Measurements from ENCODE around the gene TRPM1. TPM values are rescaled to one million over a fixed set of nuclear protein-coding genes. Genes with fewer than 3 reads are reported as not detected.

The TRPM1 gene
- total RNA-seq, 1 donor from 2014 or later: not detected

- DNase-seq (ENCODE audit: extremely low spot score, unreplicated experiment): no peak
- no peaks in the 10 kb centered on the region for H3K36me3 Mint-ChIP-seq (ENCODE audit: unreplicated experiment)
- H3K4me1 Mint-ChIP-seq (ENCODE audit: unreplicated experiment): peaks cover 35% of the 10 kb centered on the region
- TF ChIP-seq, protein P1, sequence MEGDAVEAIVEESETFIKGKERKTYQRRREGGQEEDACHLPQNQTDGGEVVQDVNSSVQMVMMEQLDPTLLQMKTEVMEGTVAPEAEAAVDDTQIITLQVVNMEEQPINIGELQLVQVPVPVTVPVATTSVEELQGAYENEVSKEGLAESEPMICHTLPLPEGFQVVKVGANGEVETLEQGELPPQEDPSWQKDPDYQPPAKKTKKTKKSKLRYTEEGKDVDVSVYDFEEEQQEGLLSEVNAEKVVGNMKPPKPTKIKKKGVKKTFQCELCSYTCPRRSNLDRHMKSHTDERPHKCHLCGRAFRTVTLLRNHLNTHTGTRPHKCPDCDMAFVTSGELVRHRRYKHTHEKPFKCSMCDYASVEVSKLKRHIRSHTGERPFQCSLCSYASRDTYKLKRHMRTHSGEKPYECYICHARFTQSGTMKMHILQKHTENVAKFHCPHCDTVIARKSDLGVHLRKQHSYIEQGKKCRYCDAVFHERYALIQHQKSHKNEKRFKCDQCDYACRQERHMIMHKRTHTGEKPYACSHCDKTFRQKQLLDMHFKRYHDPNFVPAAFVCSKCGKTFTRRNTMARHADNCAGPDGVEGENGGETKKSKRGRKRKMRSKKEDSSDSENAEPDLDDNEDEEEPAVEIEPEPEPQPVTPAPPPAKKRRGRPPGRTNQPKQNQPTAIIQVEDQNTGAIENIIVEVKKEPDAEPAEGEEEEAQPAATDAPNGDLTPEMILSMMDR (IDR thresholded peaks at IDR 0.05): no peak
- H3K27ac Mint-ChIP-seq (ENCODE audit: unreplicated experiment): no peak overlapping the region
- no peak overlapping the region for H3K4me3 Mint-ChIP-seq (ENCODE audit: unreplicated experiment)
- no peaks in the 10 kb centered on the region for H3K9me3 Mint-ChIP-seq (ENCODE audit: unreplicated experiment)
- H3K27me3 Mint-ChIP-seq (ENCODE audit: unreplicated experiment): no peaks in the 10 kb centered on the region
Measured at GRCh38 chr15:31019986-31020385, 81.5 kb downstream of the TRPM1 start.

GRCh38 chr15:31017311-31017710 is 84.2 kb downstream of the TRPM1 start:
- Mint-ChIP-seq H3K4me3 (ENCODE audit: unreplicated experiment) (no peak overlapping the region), H3K27me3 (ENCODE audit: unreplicated experiment) (no peaks in the 10 kb centered on the region), H3K27ac (ENCODE audit: unreplicated experiment) (no peak overlapping the region), H3K4me1 (ENCODE audit: unreplicated experiment) (peaks cover 9% of the 10 kb centered on the region), H3K36me3 (ENCODE audit: unreplicated experiment) (peaks cover 4% of the 10 kb centered on the region), H3K9me3 (ENCODE audit: unreplicated experiment) (peaks cover 12% of the 10 kb centered on the region)
- TF ChIP-seq, protein P1 (IDR thresholded peaks at IDR 0.05): no peak
- no peak for DNase-seq (ENCODE audit: extremely low spot score, unreplicated experiment)

DNA sequence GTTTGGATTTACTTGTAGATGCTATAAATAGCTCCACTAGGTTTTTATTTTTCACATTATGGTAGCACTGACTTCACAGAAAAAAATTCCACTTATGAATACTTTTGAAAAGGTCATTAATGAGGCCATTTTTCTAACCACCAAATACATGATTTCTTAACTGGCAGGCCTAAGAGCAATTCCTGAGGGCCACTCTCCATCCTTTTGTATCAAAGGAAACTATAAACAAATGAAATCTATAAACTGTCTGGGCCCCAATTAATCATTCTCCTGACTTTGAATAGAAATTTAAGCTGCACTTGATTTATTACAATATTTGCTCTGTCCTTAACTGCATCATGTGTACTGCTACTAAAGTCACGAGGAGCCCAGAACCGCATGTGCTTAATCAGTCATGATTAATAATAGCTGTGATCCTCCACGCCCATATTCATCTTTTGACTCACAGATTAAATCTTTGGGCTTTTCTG is 85.0 kb downstream of the TRPM1 start:
- DNase-seq (ENCODE audit: extremely low spot score, unreplicated experiment): no peak
- TF ChIP-seq, protein P1 (IDR thresholded peaks at IDR 0.05): no peak
- H3K36me3 Mint-ChIP-seq (ENCODE audit: unreplicated experiment): peaks cover 4% of the 10 kb centered on the region
- peaks cover 9% of the 10 kb centered on the region for H3K4me1 Mint-ChIP-seq (ENCODE audit: unreplicated experiment)
- H3K4me3 Mint-ChIP-seq (ENCODE audit: unreplicated experiment): no peak overlapping the region
- H3K27me3 Mint-ChIP-seq (ENCODE audit: unreplicated experiment): no peaks in the 10 kb centered on the region
- H3K27ac Mint-ChIP-seq (ENCODE audit: unreplicated experiment): no peak overlapping the region
- peaks cover 17% of the 10 kb centered on the region for H3K9me3 Mint-ChIP-seq (ENCODE audit: unreplicated experiment)

GRCh38 chr15:31014608-31014925 is 87.0 kb downstream of the TRPM1 start:
- H3K9me3 Mint-ChIP-seq (ENCODE audit: unreplicated experiment): peaks cover 17% of the 10 kb centered on the region
- peaks cover 9% of the 10 kb centered on the region for H3K4me1 Mint-ChIP-seq (ENCODE audit: unreplicated experiment)
- H3K27me3 Mint-ChIP-seq (ENCODE audit: unreplicated experiment): no peaks in the 10 kb centered on the region
- H3K27ac Mint-ChIP-seq (ENCODE audit: unreplicated experiment): no peak overlapping the region
- no peak for DNase-seq (ENCODE audit: extremely low spot score, unreplicated experiment)
- TF ChIP-seq, protein P1 (IDR thresholded peaks at IDR 0.05): no peak
- H3K4me3 Mint-ChIP-seq (ENCODE audit: unreplicated experiment): no peak overlapping the region
- peaks cover 4% of the 10 kb centered on the region for H3K36me3 Mint-ChIP-seq (ENCODE audit: unreplicated experiment)

DNA sequence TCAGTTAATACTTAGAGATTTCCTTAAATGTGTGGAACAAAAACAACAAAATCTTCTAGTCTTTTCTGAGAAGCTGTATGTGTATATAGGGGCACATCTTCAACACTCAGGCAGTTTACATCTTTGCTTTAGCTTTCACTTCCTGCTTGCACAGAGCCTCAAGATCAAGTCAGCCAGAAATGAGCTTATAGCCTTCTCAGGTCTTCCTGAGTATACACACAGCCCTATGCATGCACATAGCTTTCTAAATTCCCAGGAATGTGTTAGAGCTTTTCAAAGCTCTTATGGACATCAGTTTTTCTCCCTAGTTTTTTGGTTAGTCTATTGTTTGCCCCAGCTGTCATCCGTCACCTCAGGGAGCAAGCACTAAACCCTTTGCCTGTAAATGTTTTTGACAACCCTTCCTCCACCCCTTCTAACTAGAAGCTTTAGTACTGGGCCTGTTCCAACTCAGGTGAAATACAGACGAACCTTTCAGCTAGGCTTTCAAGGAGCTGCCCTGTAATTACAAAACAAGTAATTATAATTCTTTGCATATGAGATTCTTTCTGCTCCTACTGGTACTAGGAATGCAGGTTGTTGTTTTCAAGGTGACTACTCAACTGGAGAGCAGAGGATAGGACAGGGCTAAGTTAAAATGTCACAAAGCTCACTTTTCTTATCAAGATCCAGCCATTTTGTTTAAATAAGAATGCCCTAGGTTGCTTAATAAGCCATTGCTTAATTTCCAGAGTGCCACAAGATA is 87.5 kb downstream of the TRPM1 start:
- DNase-seq (ENCODE audit: extremely low spot score, unreplicated experiment): no peak
- Mint-ChIP-seq H3K4me1 (ENCODE audit: unreplicated experiment) (peaks cover 9% of the 10 kb centered on the region), H3K27me3 (ENCODE audit: unreplicated experiment) (no peaks in the 10 kb centered on the region), H3K4me3 (ENCODE audit: unreplicated experiment) (no peak overlapping the region), H3K9me3 (ENCODE audit: unreplicated experiment) (peaks cover 17% of the 10 kb centered on the region), H3K27ac (ENCODE audit: unreplicated experiment) (no peak overlapping the region), H3K36me3 (ENCODE audit: unreplicated experiment) (peaks cover 4% of the 10 kb centered on the region)
- TF ChIP-seq, protein P1 (IDR thresholded peaks at IDR 0.05): no peak

All from osteocyte (in vitro differentiated cells).